ENCODE data around the gene CEP78. TPM values are rescaled to one million over a fixed set of nuclear protein-coding genes. Genes with fewer than 3 reads are reported as not detected.

The CEP78 gene
- total RNA-seq, 1 experiment from 2014 or later: 48.1 TPM

- Histone ChIP-seq H2AFZ (ENCODE audit: low read depth, low read length, poor library complexity, severe bottlenecking) (no peak overlapping the region), H3K27me3 (ENCODE audit: insufficient read depth, low read length) (no peaks in the 10 kb centered on the region), H3K79me2 (ENCODE audit: insufficient read depth, low read length) (no peaks in the 10 kb centered on the region), H3K9me3 (ENCODE audit: control insufficient read depth in 1 of 2, insufficient read depth in 1 of 2, low read depth in 1 of 2, low read length in 2 of 2) (no peaks in the 10 kb centered on the region), H3K4me1 (ENCODE audit: control insufficient read depth in 1 of 2, insufficient read depth in 2 of 2, low read length in 2 of 2) (no peaks in the 10 kb centered on the region), H4K20me1 (ENCODE audit: insufficient read depth) (no peaks in the 10 kb centered on the region), H3K27ac (ENCODE audit: low read depth, low read length) (no peak overlapping the region), H3K4me3 (replicated peaks in 1 of 2; ENCODE audit: low read depth in 1 of 2, low read length in 2 of 2) (no peak overlapping the region), H3K4me2 (ENCODE audit: low read length) (no peak overlapping the region), H3K36me3 (ENCODE audit: control insufficient read depth in 1 of 2, insufficient read depth in 2 of 2, low read length in 2 of 2) (no peaks in the 10 kb centered on the region), H3K9ac (ENCODE audit: low read length) (no peak overlapping the region), H3K9me2 (ENCODE audit: insufficient read depth) (no peaks in the 10 kb centered on the region)
- ChIA-PET RAD21 (ENCODE audit: low non-redundant PET in 1 of 2, low total read pairs in 2 of 2, uncharacterized antibody in 2 of 2, unreplicated experiment in 2 of 2) (no interaction called here), POLR2A (no interaction called here), CTCF (no interaction called here)
- DNase-seq (ENCODE audit: low read depth, low spot score): no peak
- TF ChIP-seq POLR2AphosphoS5 (IDR thresholded peaks at IDR 0.05; ENCODE audit: low read depth, low read length): no peak
- no peak for TF ChIP-seq EGR1 (IDR thresholded peaks at IDR 0.05; ENCODE audit: low read depth)
- no peak for TF ChIP-seq TCF7L2 (IDR thresholded peaks at IDR 0.05; ENCODE audit: borderline replicate concordance, extremely low read depth, insufficient read depth, insufficient read length)
- TF ChIP-seq ZNF274 (IDR thresholded peaks at IDR 0.05; ENCODE audit: low read depth, low read length): no peak
- TF ChIP-seq SP1 (IDR thresholded peaks at IDR 0.05; ENCODE audit: low read depth): no peak
- TF ChIP-seq ZFX (IDR thresholded peaks at IDR 0.05): no peak
- no peak for TF ChIP-seq YY1 (IDR thresholded peaks at IDR 0.05; ENCODE audit: extremely low read depth, insufficient replicate concordance, low read depth, low read length)
- no peak for TF ChIP-seq RAD21 (IDR thresholded peaks at IDR 0.05; ENCODE audit: low read depth)
- no TSS peak for BruUV-seq (replicated peaks)
- intact Hi-C loops (cut with micrococcal nuclease): no loop called here
- no peak for ATAC-seq
These were observed 26.7 kb upstream of the CEP78 start for GRCh38 chr9:78209127-78209526.

- Histone ChIP-seq H3K9me3 (ENCODE audit: control insufficient read depth in 1 of 2, insufficient read depth in 1 of 2, low read depth in 1 of 2, low read length in 2 of 2) (no peaks in the 10 kb centered on the region), H3K4me2 (ENCODE audit: low read length) (no peak overlapping the region), H3K27me3 (ENCODE audit: insufficient read depth, low read length) (no peaks in the 10 kb centered on the region), H3K9ac (ENCODE audit: low read length) (no peak overlapping the region), H3K9me2 (ENCODE audit: insufficient read depth) (no peaks in the 10 kb centered on the region), H2AFZ (ENCODE audit: low read depth, low read length, poor library complexity, severe bottlenecking) (no peak overlapping the region), H3K27ac (ENCODE audit: low read depth, low read length) (no peak overlapping the region), H3K4me3 (replicated peaks in 1 of 2; ENCODE audit: low read depth in 1 of 2, low read length in 2 of 2) (no peak overlapping the region), H3K36me3 (ENCODE audit: control insufficient read depth in 1 of 2, insufficient read depth in 2 of 2, low read length in 2 of 2) (no peaks in the 10 kb centered on the region), H4K20me1 (ENCODE audit: insufficient read depth) (no peaks in the 10 kb centered on the region), H3K79me2 (ENCODE audit: insufficient read depth, low read length) (no peaks in the 10 kb centered on the region), H3K4me1 (ENCODE audit: control insufficient read depth in 1 of 2, insufficient read depth in 2 of 2, low read length in 2 of 2) (no peaks in the 10 kb centered on the region)
- no TSS peak for BruUV-seq (replicated peaks)
- ChIA-PET RAD21 (ENCODE audit: low non-redundant PET in 1 of 2, low total read pairs in 2 of 2, uncharacterized antibody in 2 of 2, unreplicated experiment in 2 of 2) (no interaction called here), CTCF (no interaction called here), POLR2A (no interaction called here)
- ATAC-seq (no peak), DNase-seq (ENCODE audit: low read depth, low spot score) (no peak)
- no peak for TF ChIP-seq MAX (IDR thresholded peaks at IDR 0.05)
- no peak for TF ChIP-seq CBX3 (IDR thresholded peaks at IDR 0.05; ENCODE audit: low read depth)
- intact Hi-C loops (cut with micrococcal nuclease): no loop called here
These were observed 25.0 kb upstream of the CEP78 start for GRCh38 chr9:78210841-78211301.
